Effector memory CD4-positive, alpha-beta T cell (primary cell): ENCODE data around the gene SH3GLB1.

Experiments
- DNase-seq, 3 donors: peaks; one replicate each; pipeline ENCODE4 v3.0.0-alpha.2; 2020
- H3K27ac ChIP-seq: 2 replicates; pipeline ENCODE4 v1.7.0; 2013; ENCODE audit warnings: mild to moderate bottlenecking, low read length, moderate library complexity; ENCODE audit not compliant: insufficient read depth, poor library complexity, severe bottlenecking
- H3K27me3 ChIP-seq: replicated peaks from 2 replicates; pipeline ENCODE4 v1.7.0; 2013; ENCODE audit warnings: mild to moderate bottlenecking, low read length; ENCODE audit not compliant: insufficient read depth, control insufficient read depth, poor library complexity, severe bottlenecking
- H3K36me3 ChIP-seq: 2 replicates; pipeline ENCODE4 v1.7.0; 2013; ENCODE audit warnings: mild to moderate bottlenecking, low read length, moderate library complexity; ENCODE audit not compliant: control insufficient read depth, insufficient read depth
- H3K4me1 ChIP-seq: 2 replicates; pipeline ENCODE4 v1.7.0; 2013; ENCODE audit warnings: low read length, mild to moderate bottlenecking; ENCODE audit not compliant: control insufficient read depth, insufficient read depth, poor library complexity, severe bottlenecking
- H3K4me3 ChIP-seq: 2 replicates; pipeline ENCODE4 v1.7.0; 2013; ENCODE audit warnings: low read length, low read depth, mild to moderate bottlenecking; ENCODE audit not compliant: insufficient read depth, poor library complexity, severe bottlenecking
- H3K9me3 ChIP-seq: 2 replicates; pipeline ENCODE4 v1.7.0; 2013; ENCODE audit warnings: mild to moderate bottlenecking, low read length, moderate library complexity; ENCODE audit not compliant: control insufficient read depth

SH3GLB1 gene

DNA sequence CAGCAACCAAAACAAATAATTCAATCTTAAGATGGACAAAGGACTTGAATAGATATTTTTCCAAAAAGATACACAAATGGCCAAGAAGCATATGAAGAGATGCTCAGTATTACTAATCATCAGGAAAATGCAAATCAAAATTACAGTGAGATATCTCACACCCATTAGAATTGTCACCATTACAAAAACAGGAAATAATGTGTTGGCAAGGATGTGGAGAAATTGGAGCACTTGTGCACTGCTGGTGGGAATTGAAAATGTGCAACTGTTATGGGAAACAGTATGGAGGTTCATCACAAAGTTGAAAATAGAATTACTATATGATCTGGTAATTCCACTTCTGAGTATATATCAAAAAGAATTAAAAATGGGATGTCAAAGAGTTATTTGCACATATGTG lies 83.2 kb downstream of the SH3GLB1 start:
- Histone ChIP-seq H3K9me3 (no peaks in the 10 kb centered on the region), H3K4me3 (no peak overlapping the region), H3K4me1 (no peaks in the 10 kb centered on the region), H3K27ac (no peak overlapping the region), H3K27me3 (no peaks in the 10 kb centered on the region), H3K36me3 (no peaks in the 10 kb centered on the region)
- no peak for DNase-seq

DNA sequence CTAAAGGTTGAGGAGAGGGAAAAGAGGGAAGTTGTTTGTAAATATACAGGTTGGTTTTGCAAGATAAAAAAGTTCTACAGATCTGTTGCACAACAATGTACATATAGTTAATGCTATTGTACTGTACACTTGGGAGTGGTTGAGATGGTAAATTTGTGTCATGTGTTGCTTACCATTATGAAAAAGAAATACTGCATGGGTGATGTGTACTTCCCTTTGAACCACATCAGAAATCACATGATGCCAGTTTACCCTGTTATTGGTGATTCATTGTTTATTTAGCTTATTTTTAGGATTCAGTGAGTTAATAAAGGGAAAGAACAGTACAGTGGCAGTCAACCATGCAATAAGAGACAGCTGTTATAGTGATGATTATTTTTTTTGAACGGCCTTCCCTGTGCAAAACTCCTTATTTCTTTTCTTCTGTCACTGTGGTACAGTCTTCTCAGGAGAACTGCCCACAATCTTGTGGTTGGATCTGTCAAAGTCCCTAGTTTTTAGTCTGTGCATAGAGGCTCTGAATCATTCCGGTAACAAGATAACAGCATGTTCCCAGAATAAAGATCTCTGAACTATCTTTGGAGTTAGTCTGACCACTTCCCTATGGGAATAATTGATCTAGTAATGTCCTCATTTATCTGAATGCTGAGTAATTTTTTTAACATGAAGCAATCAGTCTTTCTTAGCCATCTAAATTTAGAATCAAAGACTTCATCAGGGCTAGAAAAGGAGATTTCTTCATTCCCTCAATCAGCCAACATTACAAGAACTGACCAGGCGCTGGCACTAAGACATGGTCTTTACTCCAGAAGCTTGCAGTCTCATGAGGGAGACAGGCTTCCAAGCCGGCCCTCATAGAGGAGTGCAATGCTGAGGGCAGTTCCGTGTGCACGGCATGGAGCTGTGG lies 84.2 kb downstream of the SH3GLB1 start:
- no peak overlapping the region for H3K4me3 ChIP-seq
- H3K9me3 ChIP-seq: no peaks in the 10 kb centered on the region
- no peak for DNase-seq
- H3K4me1 ChIP-seq: no peaks in the 10 kb centered on the region
- H3K36me3 ChIP-seq: no peaks in the 10 kb centered on the region
- no peak overlapping the region for H3K27ac ChIP-seq
- H3K27me3 ChIP-seq: no peaks in the 10 kb centered on the region

DNA sequence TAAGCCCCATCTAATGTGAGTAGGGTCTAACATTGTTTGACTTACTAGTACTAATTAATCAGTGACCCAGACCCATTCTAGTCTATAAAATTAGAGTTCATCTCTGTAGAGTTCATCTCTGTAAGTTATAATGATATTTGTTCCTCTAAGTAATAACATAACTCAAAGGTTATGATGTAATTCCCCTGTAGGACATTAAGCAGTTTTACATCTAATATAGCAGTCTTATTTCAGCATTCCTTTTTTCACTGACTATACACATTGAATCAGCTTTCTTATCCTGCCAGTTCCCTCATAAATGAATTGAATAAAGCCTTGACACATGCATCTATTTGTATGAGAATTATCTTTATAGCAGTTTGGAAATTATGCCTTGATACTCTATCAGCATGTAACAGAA lies 90.9 kb downstream of the SH3GLB1 start:
- Histone ChIP-seq H3K27me3 (no peaks in the 10 kb centered on the region), H3K27ac (no peak overlapping the region), H3K4me1 (no peaks in the 10 kb centered on the region), H3K4me3 (no peak overlapping the region), H3K9me3 (no peaks in the 10 kb centered on the region), H3K36me3 (no peaks in the 10 kb centered on the region)
- DNase-seq: no peak
